HG03565 (cell line): ENCODE measurements around the gene GINS3.

Experiments
- ATAC-seq: cut with Tn5 transposase; IDR thresholded peaks from one replicate; pipeline ENCODE4 v1.9.1; 2021; ENCODE audit warnings: mild to moderate bottlenecking, moderate library complexity; ENCODE audit not compliant: unreplicated experiment

GINS3 gene

DNA sequence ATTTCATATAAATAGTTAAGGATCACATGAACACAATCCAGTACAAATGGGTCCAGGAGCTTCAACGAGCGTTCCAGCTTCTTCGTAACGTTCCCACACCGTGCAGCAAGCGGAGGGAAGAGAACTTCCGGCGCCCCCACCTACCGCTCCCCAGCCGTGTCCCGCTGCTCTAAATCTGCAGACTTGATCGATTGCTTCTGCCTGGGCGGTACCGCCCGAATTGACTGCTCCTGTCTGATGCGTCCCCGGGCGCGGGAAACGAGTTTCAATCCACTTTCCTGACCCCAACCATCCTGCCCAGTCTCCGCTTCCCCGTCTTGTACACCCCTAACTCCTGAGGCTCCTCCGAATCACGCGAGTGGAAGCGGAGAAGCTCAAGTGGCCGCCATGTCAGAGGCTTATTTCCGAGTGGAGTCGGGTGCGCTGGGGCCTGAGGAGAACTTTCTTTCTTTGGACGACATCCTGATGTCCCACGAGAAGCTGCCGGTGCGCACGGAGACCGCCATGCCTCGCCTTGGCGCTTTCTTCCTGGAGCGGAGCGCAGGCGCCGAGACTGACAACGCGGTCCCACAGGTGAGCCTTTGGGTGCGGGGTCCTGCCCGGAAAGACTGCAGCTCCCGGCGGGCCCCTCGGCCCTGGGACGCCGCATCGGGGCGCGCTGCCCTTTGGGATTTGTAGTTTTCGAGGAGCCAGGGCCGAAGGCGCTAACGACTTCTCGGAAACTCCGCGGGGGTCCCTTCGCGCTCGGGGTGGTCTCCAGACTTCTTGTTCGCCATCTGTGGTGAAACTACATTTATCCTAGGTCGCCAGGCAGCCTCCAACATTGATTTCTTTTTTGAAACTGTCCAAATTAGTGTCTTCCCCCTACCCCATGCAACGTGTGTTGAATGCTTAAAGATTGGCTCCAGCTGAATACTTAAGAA, at the start of gene GINS3:
TSS of gene GINS3 (plus strand) at position 257 of the 923 bp plus-strand sequence. CDS start at position 388, 131 bp downstream.
- peak; percentile 88 for ATAC-seq

GRCh38 chr16:58343562-58343961, 48.7 kb upstream of the GINS3 start:
- ATAC-seq, result no peak

- no peak for ATAC-seq
Observed at GRCh38 chr16:58345574-58346354, 46.5 kb upstream of the GINS3 start.

DNA sequence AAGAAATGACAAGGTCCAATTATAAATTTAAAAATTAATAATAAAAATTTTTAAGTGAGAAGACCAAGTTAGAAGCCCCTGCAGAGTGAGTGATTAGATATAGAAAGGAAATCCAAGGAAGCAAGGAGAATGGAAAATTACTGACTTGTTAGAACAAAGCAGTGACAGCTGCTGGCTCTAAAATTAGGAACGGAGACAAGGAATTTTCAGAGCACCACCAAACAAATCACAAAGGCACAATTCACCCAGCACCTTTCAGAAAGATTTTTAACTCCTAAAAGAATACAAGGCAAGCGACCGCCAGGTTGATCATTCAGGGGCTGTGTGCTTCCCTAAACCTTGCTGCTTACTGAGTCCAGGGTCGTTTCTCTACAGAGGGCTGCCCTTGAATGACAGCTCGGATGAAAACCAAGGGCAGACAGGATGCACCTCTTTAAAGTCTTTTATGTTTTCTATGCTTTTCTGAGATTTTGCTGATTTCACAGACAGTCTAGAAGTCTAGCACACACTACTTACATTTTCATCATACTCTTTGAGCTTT, 45.4 kb upstream of the GINS3 start:
- no peak for ATAC-seq

- no peak for ATAC-seq
Observed at GRCh38 chr16:58348986-58349385, 43.3 kb upstream of the GINS3 start.

GRCh38 chr16:58352690-58353089, 39.6 kb upstream of the GINS3 start:
- ATAC-seq, result no peak

DNA sequence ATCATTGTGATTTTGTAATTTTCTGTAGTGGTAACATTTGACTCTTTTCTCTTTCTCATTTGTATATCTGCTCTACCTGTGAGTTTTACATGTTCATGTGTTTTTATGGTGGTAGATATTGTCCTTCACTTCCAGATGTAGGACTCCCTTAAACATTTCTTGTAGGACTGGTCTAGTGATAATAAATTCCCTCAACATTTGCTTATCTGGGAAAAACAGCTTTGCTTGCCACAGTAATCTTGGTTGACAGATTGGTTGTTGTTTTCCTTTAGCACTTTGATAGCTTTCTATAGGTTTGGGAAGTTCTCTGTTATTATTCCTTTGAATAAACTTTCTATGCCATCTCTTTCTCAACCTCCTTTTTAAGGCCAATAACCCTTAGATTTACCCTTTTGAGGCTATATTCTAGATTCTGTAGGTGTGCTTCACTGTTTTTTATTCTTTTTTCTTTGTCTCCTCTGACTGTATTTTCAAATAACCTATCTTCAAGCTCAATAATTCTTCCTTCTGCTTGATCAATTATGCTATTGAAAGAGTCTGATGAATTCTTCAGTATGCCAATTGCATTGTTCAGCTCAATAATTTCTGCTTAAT, 32.1 kb upstream of the GINS3 start:
- no peak for ATAC-seq

- ATAC-seq, result no peak
Observed at GRCh38 chr16:58361726-58362125, 30.5 kb upstream of the GINS3 start.

- no peak for ATAC-seq
Observed at GRCh38 chr16:58363746-58364393, 28.4 kb upstream of the GINS3 start.

DNA sequence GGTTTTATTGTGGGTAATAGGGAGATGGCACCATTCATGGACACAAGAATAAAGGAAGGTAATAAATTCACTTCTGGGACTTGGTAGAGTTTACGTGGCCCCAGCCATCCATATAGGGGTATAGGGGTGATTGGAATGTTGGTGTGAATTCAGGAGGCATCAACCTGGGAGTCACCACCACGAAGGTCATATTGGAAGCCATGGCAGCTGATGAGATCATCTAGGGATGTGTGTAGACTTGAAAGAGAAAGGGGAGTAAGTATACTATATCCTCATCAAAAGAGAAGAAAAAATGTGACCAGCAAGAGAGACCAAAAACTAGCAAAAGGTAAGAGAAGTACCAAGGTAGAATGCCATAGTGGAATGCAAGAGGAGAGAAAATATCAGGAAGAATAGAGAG, 26.6 kb upstream of the GINS3 start:
- ATAC-seq, result no peak

- no peak for ATAC-seq
Observed at GRCh38 chr16:58366247-58367031, 25.8 kb upstream of the GINS3 start.

- ATAC-seq, result no peak
Observed at GRCh38 chr16:58367252-58367651, 25.0 kb upstream of the GINS3 start.

- ATAC-seq, result no peak
Observed at GRCh38 chr16:58371841-58372240, 20.4 kb upstream of the GINS3 start.

GRCh38 chr16:58375386-58375785, 16.9 kb upstream of the GINS3 start:
- no peak for ATAC-seq

- ATAC-seq, result no peak
Observed at GRCh38 chr16:58377932-58378331, 14.3 kb upstream of the GINS3 start.

GRCh38 chr16:58378401-58378800, 13.9 kb upstream of the GINS3 start:
- no peak for ATAC-seq

- no peak for ATAC-seq
Observed at GRCh38 chr16:58379736-58380135, 12.5 kb upstream of the GINS3 start.

GRCh38 chr16:58381661-58382060, 10.6 kb upstream of the GINS3 start:
- no peak for ATAC-seq

GRCh38 chr16:58384437-58385055, 7.7 kb upstream of the GINS3 start:
- ATAC-seq, result no peak
